Skin of body (tissue), 1 donor: ENCODE data around the gene INTS12. TPM values are rescaled to one million over a fixed set of nuclear protein-coding genes. Genes with fewer than 3 reads are reported as not detected.

Experiments
- total RNA-seq: library from RNA; depleted of rRNA; stranded (reverse); fragments of >200 nt; gene quantifications from one replicate; pipeline ENCODE4 v1.2.3, GENCODE V29; 2014

Gene INTS12
- total RNA-seq, 1 donor from 2014 or later: 13.7 TPM

Other genes with a start within 250 kb of the INTS12 start
- gene PPA2, start 234.6 kb downstream of the INTS12 start, total RNA-seq: 76.3 TPM
- gene ARHGEF38, start 156.1 kb downstream of the INTS12 start, total RNA-seq: 0.10 TPM
- gene GSTCD, start 95 bp upstream of the INTS12 start, total RNA-seq: 12.8 TPM
- gene NPNT, start 186.8 kb upstream of the INTS12 start, total RNA-seq: 30.7 TPM